Measurements from ENCODE around the gene GPI.

- TF ChIP-seq CTCF (conservative IDR thresholded peaks at IDR 0.05; ENCODE audit: low read length) (no peak), EZH2phosphoT487 (IDR thresholded peaks at IDR 0.05; ENCODE audit: borderline replicate concordance, low read depth, low read length) (no peak)
Measured at GRCh38 chr19:34324320-34324719, 40.7 kb upstream of the GPI start.

Data from OCI-LY7 (cell line).